KMS-11 (cell line): Measurements from ENCODE around the gene CTBP2.

Experiments used
- H2AFZ ChIP-seq: fragments of 200-600 bp; sonication (generic); 2 replicates; pipeline ENCODE4 v1.6.1; 2016; ENCODE audit warnings: antibody characterized with exemption, mixed run types, low read depth
- H3K27ac ChIP-seq: fragments of 200-600 bp; sonication (generic); 2 replicates; pipeline ENCODE4 v1.6.1; 2016; ENCODE audit warnings: mild to moderate bottlenecking, mixed run types
- H3K27me3 ChIP-seq: fragments of 200-600 bp; sonication (generic); 2 replicates; pipeline ENCODE4 v1.6.1; 2017; ENCODE audit warnings: mild to moderate bottlenecking, low read depth, mixed run types, moderate library complexity; ENCODE audit not compliant: insufficient read depth
- H3K36me3 ChIP-seq: fragments of 200-600 bp; sonication (generic); 2 replicates; pipeline ENCODE4 v1.6.1; 2017; ENCODE audit warnings: mild to moderate bottlenecking, mixed run types; ENCODE audit not compliant: insufficient read depth
- H3K4me1 ChIP-seq: fragments of 200-600 bp; sonication (generic); 2 replicates; pipeline ENCODE4 v1.6.1; 2016; ENCODE audit warnings: mild to moderate bottlenecking, low read depth, mixed run types; ENCODE audit not compliant: poor library complexity, severe bottlenecking
- H3K4me2 ChIP-seq: fragments of 200-600 bp; sonication (generic); 2 replicates; pipeline ENCODE4 v1.7.0; 2016; ENCODE audit warnings: mild to moderate bottlenecking, mixed run types
- H3K4me3 ChIP-seq: fragments of 200-600 bp; sonication (generic); IDR thresholded peaks from 2 replicates; pipeline ENCODE4 v1.6.1; 2017; ENCODE audit warnings: low read depth, low read length, mixed read lengths; ENCODE audit not compliant: insufficient read depth
- H3K79me2 ChIP-seq: fragments of 200-600 bp; sonication (generic); 2 replicates; pipeline ENCODE4 v1.6.1; 2016; ENCODE audit warnings: low read depth, mixed run types; ENCODE audit not compliant: insufficient read depth
- H3K9ac ChIP-seq: fragments of 200-600 bp; sonication (generic); 2 replicates; pipeline ENCODE4 v1.6.1; 2016; ENCODE audit warnings: mild to moderate bottlenecking, mixed run types
- H4K20me1 ChIP-seq: fragments of 200-600 bp; sonication (generic); 2 replicates; pipeline ENCODE4 v1.6.1; 2016; ENCODE audit warnings: mild to moderate bottlenecking, mixed run types; ENCODE audit not compliant: insufficient read depth
- TF ChIP-seq, protein P1 (sequence below): fragments of 200-600 bp; sonication (generic); conservative IDR thresholded peaks from 2 replicates; pipeline ENCODE4 v1.6.1; 2017; ENCODE audit warnings: low read depth, mild to moderate bottlenecking, antibody characterized with exemption, low read length, moderate library complexity, mixed read lengths

Gene CTBP2

DNA sequence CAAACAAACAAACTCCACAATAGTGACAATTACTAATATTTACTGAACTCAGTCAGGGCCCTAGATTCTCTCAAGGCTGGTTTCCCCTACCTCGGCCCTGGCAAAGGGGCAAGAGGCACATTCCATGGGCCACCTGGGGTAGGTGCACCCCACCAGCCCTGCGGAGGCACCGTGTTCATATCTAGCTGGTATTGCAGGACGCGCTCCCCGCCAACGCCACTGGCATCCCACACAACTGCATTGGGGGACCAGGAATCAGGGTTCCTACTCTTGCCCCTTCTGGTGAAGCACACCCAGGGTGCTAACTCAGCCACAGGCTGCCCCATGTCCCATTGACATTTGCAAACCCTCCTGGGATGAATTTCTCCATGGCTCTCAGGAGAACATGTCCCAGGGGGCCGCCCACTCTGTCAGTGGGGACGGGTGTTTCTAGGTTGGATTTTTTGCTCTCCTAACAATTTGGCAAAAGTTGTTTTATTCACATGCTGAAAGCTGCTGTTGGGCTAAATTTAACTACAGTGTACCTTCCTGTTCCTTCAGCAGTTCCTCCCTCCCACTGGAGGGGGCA, 141.7 kb downstream of the CTBP2 start:
- no peaks in the 10 kb centered on the region for H4K20me1 ChIP-seq
- no peak overlapping the region for H3K4me2 ChIP-seq
- no peaks in the 10 kb centered on the region for H3K36me3 ChIP-seq
- H3K79me2 ChIP-seq = no peaks in the 10 kb centered on the region
- H2AFZ ChIP-seq = no peak overlapping the region
- no peak overlapping the region for H3K4me3 ChIP-seq
- H3K4me1 ChIP-seq = no peaks in the 10 kb centered on the region
- no peak overlapping the region for H3K27ac ChIP-seq
- no peak overlapping the region for H3K9ac ChIP-seq
- no peaks in the 10 kb centered on the region for H3K27me3 ChIP-seq
- TF ChIP-seq, protein P1, sequence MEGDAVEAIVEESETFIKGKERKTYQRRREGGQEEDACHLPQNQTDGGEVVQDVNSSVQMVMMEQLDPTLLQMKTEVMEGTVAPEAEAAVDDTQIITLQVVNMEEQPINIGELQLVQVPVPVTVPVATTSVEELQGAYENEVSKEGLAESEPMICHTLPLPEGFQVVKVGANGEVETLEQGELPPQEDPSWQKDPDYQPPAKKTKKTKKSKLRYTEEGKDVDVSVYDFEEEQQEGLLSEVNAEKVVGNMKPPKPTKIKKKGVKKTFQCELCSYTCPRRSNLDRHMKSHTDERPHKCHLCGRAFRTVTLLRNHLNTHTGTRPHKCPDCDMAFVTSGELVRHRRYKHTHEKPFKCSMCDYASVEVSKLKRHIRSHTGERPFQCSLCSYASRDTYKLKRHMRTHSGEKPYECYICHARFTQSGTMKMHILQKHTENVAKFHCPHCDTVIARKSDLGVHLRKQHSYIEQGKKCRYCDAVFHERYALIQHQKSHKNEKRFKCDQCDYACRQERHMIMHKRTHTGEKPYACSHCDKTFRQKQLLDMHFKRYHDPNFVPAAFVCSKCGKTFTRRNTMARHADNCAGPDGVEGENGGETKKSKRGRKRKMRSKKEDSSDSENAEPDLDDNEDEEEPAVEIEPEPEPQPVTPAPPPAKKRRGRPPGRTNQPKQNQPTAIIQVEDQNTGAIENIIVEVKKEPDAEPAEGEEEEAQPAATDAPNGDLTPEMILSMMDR = no peak

DNA sequence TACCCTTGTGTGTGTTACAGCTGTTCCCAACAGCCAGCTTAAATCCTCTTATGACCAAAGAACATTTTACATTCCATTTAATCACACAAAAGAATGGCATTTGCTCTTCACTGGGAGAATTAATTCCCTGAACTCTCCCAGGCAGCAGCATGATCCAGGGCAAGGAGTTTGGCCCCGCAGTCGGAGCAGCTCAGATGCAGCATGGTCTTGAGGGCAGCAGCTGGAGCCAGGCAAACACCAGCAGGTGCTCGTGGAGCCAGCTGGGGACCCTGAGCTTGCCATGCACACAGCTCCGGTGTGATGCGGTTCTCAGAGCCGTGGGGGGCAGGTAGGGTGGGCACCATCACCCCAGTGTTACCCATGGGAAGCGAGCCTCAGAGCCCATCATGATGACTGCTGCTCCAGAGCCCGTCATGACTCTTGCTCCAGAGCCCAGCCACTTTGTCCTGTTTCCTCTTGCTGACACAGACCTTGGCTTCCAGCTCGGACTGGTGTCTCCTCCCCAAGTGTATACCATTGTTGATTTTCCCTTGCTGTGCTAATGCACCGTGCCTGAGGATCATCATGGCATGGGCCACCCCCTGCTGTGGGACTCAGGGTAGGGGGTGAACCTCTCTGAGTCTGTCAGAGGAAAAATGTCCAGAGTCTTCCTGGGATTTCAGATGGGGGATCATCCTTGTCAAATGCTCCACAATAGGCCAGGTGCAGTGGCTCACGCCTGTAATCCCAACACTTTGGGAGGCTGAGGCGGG, 142.6 kb downstream of the CTBP2 start:
- H3K4me1 ChIP-seq = no peaks in the 10 kb centered on the region
- H3K79me2 ChIP-seq = no peaks in the 10 kb centered on the region
- no peak overlapping the region for H3K4me2 ChIP-seq
- no peaks in the 10 kb centered on the region for H3K27me3 ChIP-seq
- no peaks in the 10 kb centered on the region for H3K36me3 ChIP-seq
- no peaks in the 10 kb centered on the region for H4K20me1 ChIP-seq
- no peak overlapping the region for H3K9ac ChIP-seq
- H3K4me3 ChIP-seq = no peak overlapping the region
- H2AFZ ChIP-seq = no peak overlapping the region
- TF ChIP-seq, protein P1 = no peak
- no peak overlapping the region for H3K27ac ChIP-seq

DNA sequence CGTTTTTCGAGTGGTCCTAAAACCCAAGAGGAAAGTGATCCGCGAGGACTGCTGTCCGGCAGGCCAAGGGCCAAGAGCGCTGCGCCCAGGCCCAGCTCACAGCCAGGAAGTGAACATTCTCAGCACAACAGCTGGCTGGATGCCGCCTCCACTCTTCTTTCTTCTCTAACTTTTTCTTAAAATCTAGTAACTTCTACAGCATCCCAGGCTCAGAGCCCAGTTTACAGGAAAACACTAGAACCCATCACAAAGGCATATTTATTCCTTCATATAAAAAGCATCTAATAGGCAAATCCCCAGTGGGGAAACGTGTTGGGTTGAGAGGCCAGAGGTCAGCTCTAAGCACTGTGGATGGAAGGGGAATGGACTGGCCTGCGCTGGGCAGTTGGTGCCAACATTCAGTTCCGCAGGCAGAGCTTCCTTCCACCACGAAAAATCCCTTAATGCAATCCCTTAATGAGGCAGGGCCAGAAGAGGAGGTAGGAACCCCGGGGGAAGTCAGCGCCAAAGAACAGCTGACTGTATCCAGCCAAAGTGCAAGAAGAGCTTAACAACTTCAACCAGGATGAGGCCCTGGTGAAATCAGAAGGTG, 143.7 kb downstream of the CTBP2 start:
- no peak overlapping the region for H2AFZ ChIP-seq
- H3K27ac ChIP-seq = no peak overlapping the region
- H4K20me1 ChIP-seq = no peaks in the 10 kb centered on the region
- no peak overlapping the region for H3K4me3 ChIP-seq
- TF ChIP-seq, protein P1 = no peak
- no peaks in the 10 kb centered on the region for H3K36me3 ChIP-seq
- H3K4me1 ChIP-seq = no peaks in the 10 kb centered on the region
- H3K4me2 ChIP-seq = no peak overlapping the region
- no peak overlapping the region for H3K9ac ChIP-seq
- no peaks in the 10 kb centered on the region for H3K79me2 ChIP-seq
- no peaks in the 10 kb centered on the region for H3K27me3 ChIP-seq

DNA sequence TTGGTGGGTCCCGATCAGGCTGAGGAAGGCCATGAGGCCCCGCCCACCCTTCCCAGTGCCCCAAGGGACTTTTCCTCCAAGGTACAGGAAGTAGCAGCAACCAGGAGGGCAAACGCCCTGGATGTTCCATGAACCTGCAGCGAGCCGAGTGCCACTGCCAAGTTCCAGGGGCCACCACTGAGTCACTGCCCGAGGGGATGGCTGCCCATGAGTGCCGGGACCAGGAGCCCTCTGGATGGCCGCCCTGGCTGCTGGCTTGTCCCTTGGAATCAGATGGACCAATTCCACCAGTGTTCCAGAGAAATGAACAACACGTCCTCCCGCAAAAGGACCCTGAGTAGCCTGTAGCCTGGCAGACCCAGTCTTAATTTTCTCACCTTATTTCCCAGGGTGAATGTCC, 144.2 kb downstream of the CTBP2 start:
- H4K20me1 ChIP-seq = no peaks in the 10 kb centered on the region
- H3K4me3 ChIP-seq = no peak overlapping the region
- TF ChIP-seq, protein P1 = no peak
- H3K79me2 ChIP-seq = no peaks in the 10 kb centered on the region
- no peak overlapping the region for H3K4me2 ChIP-seq
- H3K36me3 ChIP-seq = no peaks in the 10 kb centered on the region
- H3K27ac ChIP-seq = no peak overlapping the region
- H3K27me3 ChIP-seq = no peaks in the 10 kb centered on the region
- H2AFZ ChIP-seq = no peak overlapping the region
- H3K9ac ChIP-seq = no peak overlapping the region
- no peaks in the 10 kb centered on the region for H3K4me1 ChIP-seq
